ENCODE measurements around the gene C4orf17.

- TF ChIP-seq CTCF (IDR thresholded peaks at IDR 0.05) (no peak), ZFX (IDR thresholded peaks at IDR 0.05; ENCODE audit: borderline replicate concordance) (no peak)
Measured at GRCh38 chr4:99572527-99573240, 61.9 kb downstream of the C4orf17 start.

Measured in 22Rv1 (cell line).